ENCODE measurements around the gene KRTAP10-5. TPM values are rescaled to one million over a fixed set of nuclear protein-coding genes. Genes with fewer than 3 reads are reported as not detected.
"Not testable (repeated sequence)": the region's sequence is repeated elsewhere in the genome, so short reads cannot be mapped to it uniquely, and the experiment has no call there.

Gene KRTAP10-5
- total RNA-seq, 2 donors from 2014 or later, result not detected

DNA sequence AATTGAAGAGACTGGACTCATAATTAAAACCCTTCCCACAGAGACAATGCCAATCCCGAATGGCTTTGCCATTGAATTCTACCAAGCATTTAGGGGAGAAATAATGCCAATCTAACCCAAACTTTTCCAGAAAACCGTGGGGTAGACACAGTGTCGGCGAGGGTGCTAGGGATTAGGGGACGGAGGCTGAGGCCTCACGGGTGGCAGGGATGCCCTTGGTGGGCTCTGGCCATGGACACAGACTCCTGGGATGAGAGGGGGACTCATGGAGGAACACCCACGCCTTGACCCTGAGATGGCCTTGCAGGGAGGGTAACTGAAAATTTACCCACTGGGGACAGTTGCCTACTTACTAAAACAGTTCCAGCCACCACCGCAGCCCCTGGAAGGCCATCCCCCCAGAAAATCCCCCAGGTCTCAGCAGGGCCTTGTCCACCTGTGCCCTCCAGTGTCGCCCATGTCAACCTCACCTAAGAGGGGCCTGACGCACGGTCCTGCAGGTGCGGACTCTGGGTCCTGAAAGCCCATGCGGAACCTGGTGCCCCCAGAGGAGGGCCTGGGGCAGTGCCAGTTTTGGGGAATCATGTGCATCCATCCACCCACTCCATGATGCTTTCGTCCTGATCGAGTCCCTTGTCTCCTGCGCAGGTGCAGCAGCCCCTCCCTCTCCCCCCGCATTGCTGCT lies 1.9 kb downstream of the KRTAP10-5 start:
- H3K9ac ChIP-seq (ENCODE audit: low read depth in 2 of 2, low read length in 2 of 2), result no peak overlapping the region

DNA sequence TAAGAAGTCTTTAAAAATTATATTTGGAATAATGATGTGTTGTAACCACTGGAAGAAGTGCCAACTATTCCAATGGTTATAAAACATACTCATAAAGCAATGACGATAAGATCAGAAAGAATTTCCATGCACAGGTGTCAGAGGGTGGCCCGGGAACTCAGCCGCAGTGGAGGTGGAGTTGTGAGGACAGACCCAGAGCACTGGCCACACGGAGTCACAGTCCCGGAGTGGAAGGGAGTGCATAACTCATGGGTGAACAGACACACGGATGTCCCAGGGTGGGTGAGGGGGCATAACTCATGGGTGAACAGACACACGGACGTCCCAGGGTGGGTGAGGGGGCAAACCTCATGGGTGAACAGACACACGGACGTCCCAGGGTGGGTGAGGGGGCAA lies 4.4 kb downstream of the KRTAP10-5 start:
- H3K9me3 ChIP-seq, result no peaks in the 10 kb centered on the region
- no peak overlapping the region for H3K27ac ChIP-seq
- TF ChIP-seq, protein P1, sequence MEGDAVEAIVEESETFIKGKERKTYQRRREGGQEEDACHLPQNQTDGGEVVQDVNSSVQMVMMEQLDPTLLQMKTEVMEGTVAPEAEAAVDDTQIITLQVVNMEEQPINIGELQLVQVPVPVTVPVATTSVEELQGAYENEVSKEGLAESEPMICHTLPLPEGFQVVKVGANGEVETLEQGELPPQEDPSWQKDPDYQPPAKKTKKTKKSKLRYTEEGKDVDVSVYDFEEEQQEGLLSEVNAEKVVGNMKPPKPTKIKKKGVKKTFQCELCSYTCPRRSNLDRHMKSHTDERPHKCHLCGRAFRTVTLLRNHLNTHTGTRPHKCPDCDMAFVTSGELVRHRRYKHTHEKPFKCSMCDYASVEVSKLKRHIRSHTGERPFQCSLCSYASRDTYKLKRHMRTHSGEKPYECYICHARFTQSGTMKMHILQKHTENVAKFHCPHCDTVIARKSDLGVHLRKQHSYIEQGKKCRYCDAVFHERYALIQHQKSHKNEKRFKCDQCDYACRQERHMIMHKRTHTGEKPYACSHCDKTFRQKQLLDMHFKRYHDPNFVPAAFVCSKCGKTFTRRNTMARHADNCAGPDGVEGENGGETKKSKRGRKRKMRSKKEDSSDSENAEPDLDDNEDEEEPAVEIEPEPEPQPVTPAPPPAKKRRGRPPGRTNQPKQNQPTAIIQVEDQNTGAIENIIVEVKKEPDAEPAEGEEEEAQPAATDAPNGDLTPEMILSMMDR (IDR thresholded peaks at IDR 0.05), result no peak
- intact Hi-C loops (cut with DNase I), result no loop called here
- no peak for DNase-seq
- H3K36me3 ChIP-seq, result no peaks in the 10 kb centered on the region
- H3K4me3 ChIP-seq, result no peak overlapping the region
- H3K4me1 ChIP-seq, result no peaks in the 10 kb centered on the region
- no peak overlapping the region for H3K9ac ChIP-seq (ENCODE audit: low read depth in 2 of 2, low read length in 2 of 2)
- no peaks in the 10 kb centered on the region for H3K27me3 ChIP-seq

More for the DNA sequence above, 1.9 kb downstream of the KRTAP10-5 start:
- H3K4me3 ChIP-seq, result no peak overlapping the region
- TF ChIP-seq, protein P1 (IDR thresholded peaks at IDR 0.05), result no peak
- H3K4me1 ChIP-seq, result no peaks in the 10 kb centered on the region
- H3K9me3 ChIP-seq, result no peaks in the 10 kb centered on the region
- intact Hi-C loops (cut with DNase I), result no loop called here
- no peak overlapping the region for H3K27ac ChIP-seq
- DNase-seq, result no peak
- no peaks in the 10 kb centered on the region for H3K36me3 ChIP-seq
- no peaks in the 10 kb centered on the region for H3K27me3 ChIP-seq

DNA sequence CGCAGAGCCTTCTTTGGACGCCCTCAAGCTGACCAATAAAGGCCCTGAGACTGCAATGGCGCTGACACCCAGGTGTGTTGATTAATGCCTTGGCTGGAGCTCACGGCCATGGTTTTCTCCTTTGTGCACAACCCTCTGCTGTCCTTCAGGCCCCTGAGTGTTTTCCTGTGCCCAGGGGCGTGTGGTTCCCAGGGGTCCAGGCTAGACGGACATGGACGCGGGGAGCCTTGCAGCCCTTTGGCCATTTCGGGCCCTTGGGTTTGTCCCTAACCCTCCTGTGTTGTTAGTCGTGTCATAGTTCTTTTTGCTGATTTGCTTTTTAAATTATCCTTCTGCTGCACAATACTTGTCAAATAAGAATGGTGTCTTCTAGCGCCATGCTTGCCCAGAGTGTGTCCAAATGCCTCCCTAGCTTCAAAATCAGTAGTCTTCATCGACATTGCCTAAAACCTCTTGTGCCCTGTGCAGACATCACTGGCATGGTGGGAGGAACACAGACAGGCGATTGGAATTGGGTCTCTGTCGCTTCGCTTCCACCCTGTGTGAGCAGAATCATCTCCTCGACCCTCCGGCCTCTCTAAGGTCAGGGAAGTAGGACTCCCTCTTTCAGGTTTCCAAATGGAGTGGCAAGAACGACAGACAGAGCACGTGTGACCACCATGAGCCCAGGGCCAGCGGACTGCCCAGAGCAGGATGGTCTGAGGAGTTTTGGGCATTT lies 4.9 kb downstream of the KRTAP10-5 start:
- Histone ChIP-seq H3K4me1 (no peaks in the 10 kb centered on the region), H3K4me3 (no peak overlapping the region), H3K36me3 (no peaks in the 10 kb centered on the region), H3K27ac (no peak overlapping the region), H3K27me3 (no peaks in the 10 kb centered on the region), H3K9ac (ENCODE audit: low read depth in 2 of 2, low read length in 2 of 2) (no peak overlapping the region), H3K9me3 (no peaks in the 10 kb centered on the region)
- intact Hi-C loops (cut with DNase I), result no loop called here
- DNase-seq, result no peak
- TF ChIP-seq, protein P1 (IDR thresholded peaks at IDR 0.05), result no peak

DNA sequence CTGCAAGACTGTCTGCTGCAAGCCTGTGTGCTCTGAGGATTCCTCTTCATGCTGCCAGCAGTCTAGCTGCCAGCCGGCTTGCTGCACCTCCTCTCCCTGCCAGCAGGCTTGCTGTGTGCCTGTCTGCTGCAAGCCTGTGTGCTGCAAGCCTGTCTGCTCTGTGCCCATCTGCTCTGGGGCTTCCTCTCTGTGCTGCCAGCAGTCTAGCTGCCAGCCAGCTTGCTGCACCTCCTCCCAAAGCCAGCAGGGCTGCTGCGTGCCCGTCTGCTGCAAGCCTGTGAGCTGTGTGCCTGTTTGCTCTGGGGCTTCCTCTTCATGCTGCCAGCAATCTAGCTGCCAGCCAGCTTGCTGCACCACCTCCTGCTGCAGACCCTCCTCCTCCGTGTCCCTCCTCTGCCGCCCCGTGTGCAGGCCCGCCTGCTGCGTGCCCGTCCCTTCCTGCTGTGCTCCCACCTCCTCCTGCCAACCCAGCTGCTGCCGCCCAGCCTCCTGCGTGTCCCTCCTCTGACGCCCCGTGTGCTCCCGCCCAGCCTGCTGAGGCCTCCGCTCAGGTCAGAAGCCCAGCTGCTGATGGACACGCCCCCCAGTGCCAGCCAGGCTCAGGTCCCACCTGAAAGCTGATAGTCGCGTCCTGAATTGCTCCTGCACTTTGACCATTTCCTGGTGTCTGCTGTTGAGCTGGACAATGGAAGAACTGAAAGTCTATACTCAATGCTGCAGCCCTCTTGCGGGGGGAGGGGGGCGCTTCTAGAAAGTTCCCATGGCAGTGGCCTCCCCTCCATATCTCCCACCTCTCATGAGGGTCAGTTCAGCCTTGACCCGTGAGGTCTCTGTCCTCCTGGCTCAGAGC lies 5.7 kb downstream of the KRTAP10-5 start:
- intact Hi-C loops (cut with DNase I), result no loop called here

DNA sequence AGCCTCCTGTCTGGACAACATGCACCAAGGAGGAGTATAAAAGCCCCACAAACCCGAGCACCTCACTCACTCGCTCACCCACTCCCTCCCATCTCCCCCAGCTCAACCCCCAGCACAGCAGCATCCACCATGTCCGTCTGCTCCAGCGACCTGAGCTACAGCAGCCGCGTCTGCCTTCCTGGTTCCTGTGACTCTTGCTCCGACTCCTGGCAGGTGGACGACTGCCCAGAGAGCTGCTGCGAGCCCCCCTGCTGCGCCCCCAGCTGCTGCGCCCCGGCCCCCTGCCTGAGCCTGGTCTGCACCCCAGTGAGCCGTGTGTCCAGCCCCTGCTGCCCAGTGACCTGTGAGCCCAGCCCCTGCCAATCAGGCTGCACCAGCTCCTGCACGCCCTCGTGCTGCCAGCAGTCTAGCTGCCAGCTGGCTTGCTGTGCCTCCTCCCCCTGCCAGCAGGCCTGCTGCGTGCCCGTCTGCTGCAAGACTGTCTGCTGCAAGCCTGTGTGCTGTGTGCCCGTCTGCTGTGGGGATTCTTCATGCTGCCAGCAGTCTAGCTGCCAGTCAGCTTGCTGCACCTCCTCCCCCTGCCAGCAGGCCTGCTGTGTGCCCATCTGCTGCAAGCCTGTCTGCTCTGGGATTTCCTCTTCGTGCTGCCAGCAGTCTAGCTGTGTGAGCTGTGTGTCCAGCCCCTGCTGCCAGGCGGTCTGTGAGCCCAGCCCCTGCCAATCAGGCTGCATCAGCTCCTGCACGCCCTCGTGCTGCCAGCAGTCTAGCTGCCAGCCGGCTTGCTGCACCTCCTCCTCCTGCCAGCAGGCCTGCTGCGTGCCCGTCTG lies 6.6 kb downstream of the KRTAP10-5 start, which contains the start of gene KRTAP10-4:
Gene KRTAP10-4, plus strand, starts transcription at position 100 of the 827 bp plus-strand sequence. Its CDS starts 30 bp downstream, at position 130.
- H3K9ac ChIP-seq (ENCODE audit: low read depth in 2 of 2, low read length in 2 of 2); H3K36me3 ChIP-seq; DNase-seq; H3K9me3 ChIP-seq; H3K27ac ChIP-seq; H3K27me3 ChIP-seq; H3K4me1 ChIP-seq; intact Hi-C loops (cut with DNase I): not testable (repeated sequence)
- peak within 1 kb of the TSS; percentile 12 for H3K4me3 ChIP-seq

More for the DNA sequence above, 5.7 kb downstream of the KRTAP10-5 start:
- TF ChIP-seq, protein P1 (IDR thresholded peaks at IDR 0.05), result no peak
- DNase-seq, result peak; percentile 72
- no peaks in the 10 kb centered on the region for H3K4me1 ChIP-seq
- no peaks in the 10 kb centered on the region for H3K36me3 ChIP-seq
- H3K27ac ChIP-seq, result no peak overlapping the region
- no peaks in the 10 kb centered on the region for H3K27me3 ChIP-seq
- peak overlapping the region; percentile 12 for H3K4me3 ChIP-seq
- no peaks in the 10 kb centered on the region for H3K9me3 ChIP-seq
- H3K9ac ChIP-seq (ENCODE audit: low read depth in 2 of 2, low read length in 2 of 2), result no peak overlapping the region

Data from colonic mucosa (tissue), 4 donors.